Measurements from ENCODE around the gene ENO4.

Gene ENO4

GRCh38 chr10:116919164-116919563 is 69.9 kb downstream of the ENO4 start:
- DNase-seq: no peak

- DNase-seq: no peak
Observed at GRCh38 chr10:116919706-116920105, 70.4 kb downstream of the ENO4 start.

GRCh38 chr10:116925056-116925455 is 75.8 kb downstream of the ENO4 start:
- DNase-seq: no peak

GRCh38 chr10:116926426-116926825 is 77.1 kb downstream of the ENO4 start:
- DNase-seq: peak; percentile 7

GRCh38 chr10:116931806-116932205 is 82.5 kb downstream of the ENO4 start:
- DNase-seq: no peak

Measured in fibroblast of upper back skin (primary cell).